Cardiac muscle cell (in vitro differentiated cells and primary cell): ENCODE results near the gene CDH4. TPM values are rescaled to one million over a fixed set of nuclear protein-coding genes. Genes with fewer than 3 reads are reported as not detected.

ENCODE experiments used
- DNase-seq, 2 donors: peaks; one replicate each; pipeline versions ENCODE4 v3.0.0 to v3.0.0-alpha.2; 2010 to 2017; ENCODE audit warnings: low read depth in 1 of 2, low spot score in 1 of 2
- H3K27ac ChIP-seq: fragments of 200-600 bp; sonication (generic); 2 replicates; pipeline ENCODE4 v1.5.1; 2016
- H3K27me3 ChIP-seq: fragments of 200-600 bp; sonication (generic); 2 replicates; pipeline ENCODE4 v1.6.0; 2016; ENCODE audit warnings: control low read depth
- H3K36me3 ChIP-seq: fragments of 200-600 bp; sonication (generic); 2 replicates; pipeline ENCODE4 v1.5.1; 2016; ENCODE audit warnings: control low read depth
- H3K4me1 ChIP-seq: fragments of 200-600 bp; sonication (generic); 2 replicates; pipeline ENCODE4 v1.8.1; 2017; ENCODE audit warnings: low read depth, mild to moderate bottlenecking, mixed run types
- H3K4me3 ChIP-seq: fragments of 200-600 bp; sonication (generic); 2 replicates; pipeline ENCODE4 v1.5.1; 2016; ENCODE audit warnings: mild to moderate bottlenecking
- H3K9me3 ChIP-seq: fragments of 200-600 bp; sonication (generic); 2 replicates; pipeline ENCODE4 v1.5.1; 2017; ENCODE audit warnings: low read depth, mild to moderate bottlenecking, control low read depth
- CTCF ChIP-seq: IDR thresholded peaks from 2 replicates; pipeline ENCODE4 v1.5.1; 2012; ENCODE audit warnings: low read depth, mild to moderate bottlenecking, low read length
- polyA plus RNA-seq: library from polyadenylated mRNA; unstranded; fragments of >200 nt; fragmentation: Nextera tagmentation; extraction: Ambion mirVana; gene quantifications from 2 replicates; pipeline ENCODE4 v1.2.1, GENCODE V29; 2016
- total RNA-seq: library from RNA; depleted of rRNA; stranded (reverse); fragments of >200 nt; gene quantifications from 2 replicates; pipeline ENCODE4 v1.2.3, GENCODE V29; 2016

CDH4 gene
- total and polyA plus RNA-seq, 2 experiments from 2014 or later: 0.43 to 0.80 TPM

DNA sequence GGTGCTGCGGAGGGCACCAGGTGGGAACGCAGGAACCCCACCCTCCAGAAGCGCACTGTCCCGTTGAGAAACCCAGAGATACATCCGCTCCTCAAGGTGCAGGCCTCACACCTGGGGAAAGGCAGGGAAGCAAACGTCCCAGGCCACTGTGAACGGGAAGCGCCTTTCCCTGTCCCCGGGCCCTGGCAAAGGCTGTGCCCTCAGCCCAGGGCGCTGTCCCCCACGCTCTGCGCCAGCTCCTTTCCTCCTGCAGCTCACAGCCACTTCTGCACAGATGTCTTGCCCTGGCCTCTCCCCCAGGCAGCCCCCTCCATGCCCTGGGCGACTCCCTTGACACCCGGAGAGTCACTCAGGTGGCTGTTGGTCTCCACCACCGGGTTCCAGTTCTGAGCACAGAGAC is 609.8 kb downstream of the CDH4 start:
- Histone ChIP-seq H3K4me1 (no peaks in the 10 kb centered on the region), H3K27ac (no peak overlapping the region), H3K36me3 (no peaks in the 10 kb centered on the region), H3K27me3 (no peaks in the 10 kb centered on the region), H3K9me3 (no peaks in the 10 kb centered on the region), H3K4me3 (no peak overlapping the region)
- no peak for TF ChIP-seq CTCF
- DNase-seq: no peak

DNA sequence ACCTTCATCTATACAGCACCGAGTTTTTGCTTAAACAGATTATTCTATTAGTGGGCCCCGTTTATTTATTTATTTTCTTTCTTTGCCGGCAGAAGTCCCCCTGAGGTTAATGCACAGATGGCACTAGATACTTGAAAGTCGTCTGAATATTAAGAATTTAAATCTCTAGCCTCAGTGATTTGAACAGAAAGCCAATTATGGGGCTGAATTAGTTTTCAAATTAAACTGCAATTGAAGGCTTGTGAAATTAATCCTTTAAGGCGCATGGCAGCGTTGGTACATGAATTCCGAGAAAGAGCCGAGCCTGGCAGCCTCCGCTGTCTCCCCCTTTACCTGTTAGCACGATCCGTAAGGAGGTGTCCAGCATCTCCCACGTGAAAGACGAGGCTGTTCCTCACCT is 610.8 kb downstream of the CDH4 start:
- no peak for TF ChIP-seq CTCF
- no peak overlapping the region for H3K27ac ChIP-seq
- no peak overlapping the region for H3K4me3 ChIP-seq
- no peak for DNase-seq
- no peaks in the 10 kb centered on the region for H3K36me3 ChIP-seq
- no peaks in the 10 kb centered on the region for H3K9me3 ChIP-seq
- no peaks in the 10 kb centered on the region for H3K4me1 ChIP-seq
- no peaks in the 10 kb centered on the region for H3K27me3 ChIP-seq

GRCh38 chr20:61864481-61864880 is 612.4 kb downstream of the CDH4 start:
- H3K27ac ChIP-seq: no peak overlapping the region
- no peaks in the 10 kb centered on the region for H3K4me1 ChIP-seq
- no peak for DNase-seq
- no peaks in the 10 kb centered on the region for H3K27me3 ChIP-seq
- H3K9me3 ChIP-seq: no peaks in the 10 kb centered on the region
- H3K36me3 ChIP-seq: no peaks in the 10 kb centered on the region
- no peak for TF ChIP-seq CTCF
- no peak overlapping the region for H3K4me3 ChIP-seq

DNA sequence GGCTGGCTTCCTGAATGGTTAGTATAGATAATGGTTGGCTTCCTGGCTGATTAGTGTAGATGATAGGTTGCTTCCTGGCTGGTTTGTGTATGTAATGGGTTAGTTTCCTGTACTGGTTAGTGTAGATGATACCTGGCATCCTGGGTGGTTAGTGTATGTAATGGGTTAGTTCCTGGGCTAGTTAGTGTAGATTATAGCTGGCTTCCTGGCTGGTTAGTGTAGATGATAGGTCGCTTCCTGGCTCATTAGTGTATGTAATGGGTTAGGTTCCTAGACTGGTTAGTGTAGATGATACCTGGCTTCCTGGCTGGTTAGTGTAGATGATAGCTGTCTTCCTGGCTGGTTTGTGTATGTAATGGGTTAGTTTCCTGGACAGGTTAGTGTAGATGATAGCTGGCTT is 613.3 kb downstream of the CDH4 start:
- no peaks in the 10 kb centered on the region for H3K4me1 ChIP-seq
- no peak for DNase-seq
- TF ChIP-seq CTCF: no peak
- H3K9me3 ChIP-seq: no peaks in the 10 kb centered on the region
- no peak overlapping the region for H3K27ac ChIP-seq
- no peaks in the 10 kb centered on the region for H3K36me3 ChIP-seq
- H3K27me3 ChIP-seq: no peaks in the 10 kb centered on the region
- no peak overlapping the region for H3K4me3 ChIP-seq

- H3K9me3 ChIP-seq: no peaks in the 10 kb centered on the region
- no peak for DNase-seq
Observed at GRCh38 chr20:61866165-61866564, 614.1 kb downstream of the CDH4 start.

More at GRCh38 chr20:61866165-61866564, 614.1 kb downstream of the CDH4 start:
- TF ChIP-seq CTCF: no peak
- Histone ChIP-seq H3K27ac (no peak overlapping the region), H3K36me3 (no peaks in the 10 kb centered on the region), H3K27me3 (no peaks in the 10 kb centered on the region), H3K4me1 (no peaks in the 10 kb centered on the region), H3K4me3 (no peak overlapping the region)
